HCT116 (cell line): ENCODE measurements around the gene TIAM1. TPM values are rescaled to one million over a fixed set of nuclear protein-coding genes. Genes with fewer than 3 reads are reported as not detected.

Experiments used
- ATAC-seq: fragments of 200-7000 bp; cut with Tn5 transposase; 2 replicates; pipeline ENCODE4 v1.9.1; 2020; ENCODE audit warnings: mild to moderate bottlenecking, moderate library complexity
- BruUV-seq: library from RNA; stranded (reverse); fragments of 400-500 nt; replicated peaks from 2 replicates; lab custom pipeline; 2021; lab: Mats Ljungman, UMichigan
- CTCF ChIA-PET: fragments of 300-600 bp; sonication (Branson Sonifier 250); formaldehyde crosslinking; loops from one replicate; lab custom pipeline; 2021; ENCODE audit warnings: antibody characterized with exemption; lab: Charles Lee
- POLR2A ChIA-PET: fragments of 300-600, 350-600 bp; sonication (Branson Sonifier 250); formaldehyde crosslinking; loops from one replicate; lab custom pipeline; 2021; ENCODE audit warnings: antibody characterized with exemption; lab: Charles Lee
- RAD21 ChIA-PET, 2 experiments: fragments of 300-600 bp; sonication (Branson Sonifier 250); formaldehyde crosslinking; loops; one replicate each; lab custom pipeline; 2023; ENCODE audit warnings: low total read pairs in 2 of 2; ENCODE audit not compliant: uncharacterized antibody in 2 of 2, unreplicated experiment in 2 of 2, low non-redundant PET in 1 of 2; lab: Charles Lee
- DNase-seq: peaks from one replicate; pipeline ENCODE4 v3.0.0-alpha.2; 2010; ENCODE audit warnings: low read depth, low spot score
- H2AFZ ChIP-seq: fragments of 200-600 bp; shearing (Covaris generic), sonication (generic); 2 replicates; pipeline ENCODE4 v1.6.1; 2017; ENCODE audit warnings: low read depth, mixed run types, mixed read lengths, antibody characterized with exemption, low read length; ENCODE audit not compliant: poor library complexity, severe bottlenecking
- H3K27ac ChIP-seq: 2 replicates; pipeline ENCODE4 v1.5.1; 2012; ENCODE audit warnings: low read depth, low read length
- H3K27me3 ChIP-seq: fragments of 200-600 bp; sonication (generic); 2 replicates; pipeline ENCODE4 v1.6.1; 2016; ENCODE audit warnings: mixed run types, low read length, mixed read lengths; ENCODE audit not compliant: insufficient read depth
- H3K36me3 ChIP-seq, 2 experiments: fragments of 200-500 bp in 1 of 2; fragments of 200-600 bp in 1 of 2; sonication (Bioruptor generic) in 1 of 2; sonication (generic) in 1 of 2; 2 replicates each; pipeline versions ENCODE4 v1.5.1 to v1.6.1; 2014 to 2016; ENCODE audit warnings: low read length in 2 of 2, inconsistent platforms in 1 of 2, mixed read lengths in 1 of 2, mixed run types in 1 of 2; ENCODE audit not compliant: insufficient read depth in 2 of 2, control insufficient read depth in 1 of 2
- H3K4me1 ChIP-seq, 2 experiments: fragments of 200-600 bp in 1 of 2; sonication (generic) in 1 of 2; 2 replicates each; pipeline versions ENCODE4 v1.5.1 to v1.6.1; 2012 to 2017; ENCODE audit warnings: low read length in 2 of 2, inconsistent platforms in 1 of 2, mild to moderate bottlenecking in 1 of 2, mixed read lengths in 1 of 2, mixed run types in 1 of 2, moderate library complexity in 1 of 2; ENCODE audit not compliant: insufficient read depth in 2 of 2, control insufficient read depth in 1 of 2
- H3K4me2 ChIP-seq: fragments of 200-600 bp; sonication (generic); 2 replicates; pipeline ENCODE4 v1.6.1; 2017; ENCODE audit warnings: mixed run types, low read length, mixed read lengths
- H3K4me3 ChIP-seq, 2 experiments: fragments of 200-600 bp in 1 of 2; sonication (generic) in 1 of 2; replicated peaks in 1 of 2; 2 replicates each; pipeline ENCODE4 v1.5.1; 2011 to 2016; ENCODE audit warnings: low read length in 2 of 2, control low read depth in 1 of 2, low read depth in 1 of 2, mild to moderate bottlenecking in 1 of 2, mixed read lengths in 1 of 2, mixed run types in 1 of 2
- H3K79me2 ChIP-seq: fragments of 200-600 bp; sonication (generic); 2 replicates; pipeline ENCODE4 v1.6.1; 2017; ENCODE audit warnings: mild to moderate bottlenecking, mixed run types, low read length, moderate library complexity, mixed read lengths; ENCODE audit not compliant: insufficient read depth
- H3K9ac ChIP-seq: fragments of 200-600 bp; sonication (generic); 2 replicates; pipeline ENCODE4 v1.6.1; 2016; ENCODE audit warnings: low read length, mixed read lengths
- H3K9me2 ChIP-seq: fragments of 200-600 bp; sonication (generic), shearing (Covaris generic); 2 replicates; pipeline ENCODE4 v1.6.1; 2017; ENCODE audit warnings: mixed run types, mild to moderate bottlenecking, moderate library complexity; ENCODE audit not compliant: insufficient read depth
- H3K9me3 ChIP-seq, 2 experiments: fragments of 200-500 bp in 1 of 2; fragments of 200-600 bp in 1 of 2; sonication (Bioruptor generic) in 1 of 2; sonication (generic) in 1 of 2; 2 replicates each; pipeline ENCODE4 v1.6.1; 2014 to 2017; ENCODE audit warnings: low read length in 2 of 2, mixed read lengths in 2 of 2, inconsistent platforms in 1 of 2, low read depth in 1 of 2, mild to moderate bottlenecking in 1 of 2, mixed run types in 1 of 2, moderate library complexity in 1 of 2; ENCODE audit not compliant: control insufficient read depth in 1 of 2, insufficient read depth in 1 of 2
- H4K20me1 ChIP-seq: fragments of 200-600 bp; sonication (generic), shearing (Covaris generic); 2 replicates; pipeline ENCODE4 v1.6.1; 2017; ENCODE audit warnings: mixed run types, mild to moderate bottlenecking, moderate library complexity; ENCODE audit not compliant: insufficient read depth
- ATF3 ChIP-seq: IDR thresholded peaks from 2 replicates; pipeline ENCODE4 v1.6.1; 2012
- CTCF ChIP-seq, 3 experiments: fragments of 200-600 bp in 1 of 3; sonication (generic) in 1 of 3; IDR thresholded peaks in 2 of 3; conservative IDR thresholded peaks in 1 of 3; 2 replicates each; pipeline ENCODE4 v1.5.1; 2012 to 2017; ENCODE audit warnings: low read depth in 2 of 3, low read length in 2 of 3, antibody characterized with exemption in 1 of 3, borderline replicate concordance in 1 of 3, control low read depth in 1 of 3, mild to moderate bottlenecking in 1 of 3, mixed read lengths in 1 of 3, mixed run types in 1 of 3, moderate library complexity in 1 of 3; ENCODE audit not compliant: insufficient read depth in 1 of 3
- EGR1 ChIP-seq: IDR thresholded peaks from 2 replicates; pipeline ENCODE4 v1.6.1; 2012; ENCODE audit warnings: low read depth
- ELF1 ChIP-seq: IDR thresholded peaks from 2 replicates; pipeline ENCODE4 v1.6.1; 2012; ENCODE audit warnings: low read depth, borderline replicate concordance
- EZH2phosphoT487 ChIP-seq: fragments of 200-600 bp; IDR thresholded peaks from 2 replicates; pipeline ENCODE4 v1.6.1; 2018; ENCODE audit warnings: antibody characterized with exemption, borderline replicate concordance
- FOSL1 ChIP-seq: IDR thresholded peaks from 2 replicates; pipeline ENCODE4 v1.6.1; 2012; ENCODE audit warnings: low read depth
- POLR2AphosphoS5 ChIP-seq: IDR thresholded peaks from 2 replicates; pipeline ENCODE4 v1.6.1; 2011; ENCODE audit warnings: mild to moderate bottlenecking, low read depth, low read length, moderate library complexity
- RAD21 ChIP-seq: IDR thresholded peaks from 2 replicates; pipeline ENCODE4 v1.6.1; 2012; ENCODE audit warnings: low read depth, mild to moderate bottlenecking
- SIN3A ChIP-seq: IDR thresholded peaks from 2 replicates; pipeline ENCODE4 v1.6.1; 2012; ENCODE audit warnings: low read depth
- SRF ChIP-seq: IDR thresholded peaks from 2 replicates; pipeline ENCODE4 v1.6.1; 2012; ENCODE audit warnings: low read depth
- TCF7L2 ChIP-seq: IDR thresholded peaks from 2 replicates; pipeline ENCODE4 v1.7.0; 2011; ENCODE audit warnings: borderline replicate concordance, inconsistent platforms; ENCODE audit not compliant: insufficient read depth, insufficient read length; ENCODE audit errors: extremely low read depth
- YY1 ChIP-seq: IDR thresholded peaks from 2 replicates; pipeline ENCODE4 v1.6.1; 2011; ENCODE audit warnings: low read length, low read depth, moderate library complexity, mild to moderate bottlenecking; ENCODE audit not compliant: insufficient replicate concordance; ENCODE audit errors: extremely low read depth
- ZBTB33 ChIP-seq: IDR thresholded peaks from 2 replicates; pipeline ENCODE4 v1.6.1; 2011; ENCODE audit warnings: mild to moderate bottlenecking, low read length, moderate library complexity; ENCODE audit not compliant: insufficient replicate concordance; ENCODE audit errors: extremely low read depth
- intact Hi-C: fragments of 100-400 bp; cut with micrococcal nuclease; formaldehyde crosslinking; loops from 2 replicates; pipeline ENCODE4 v1.10.0; 2022
- total RNA-seq: library from RNA; stranded (reverse); gene quantifications from one replicate; pipeline ENCODE4 v1.2.1, GENCODE V29; 2021; ENCODE audit not compliant: unreplicated experiment

Gene TIAM1
- total RNA-seq, 1 experiment from 2014 or later, result 47.8 TPM

- Histone ChIP-seq H3K9me2 (no peaks in the 10 kb centered on the region), H3K9me3 (no peaks in the 10 kb centered on the region), H3K79me2 (no peaks in the 10 kb centered on the region), H3K4me2 (no peak overlapping the region), H4K20me1 (no peaks in the 10 kb centered on the region), H3K27ac (no peak overlapping the region), H3K4me3 (no peak overlapping the region), H3K36me3 (no peaks in the 10 kb centered on the region; a peak in 1 of 4 replicates), H3K9ac (no peak overlapping the region), H3K27me3 (no peaks in the 10 kb centered on the region), H3K4me1 (no peaks in the 10 kb centered on the region), H2AFZ (no peak overlapping the region)
- ChIA-PET RAD21 (no interaction called here), POLR2A (no interaction called here), CTCF (no interaction called here)
- TF ChIP-seq SRF (no peak), CTCF (IDR thresholded peaks at IDR 0.05 in 2 of 3, conservative IDR thresholded peaks at IDR 0.05 in 1 of 3; ENCODE audit: borderline replicate concordance in 1 of 3, insufficient read depth in 1 of 3, low read depth in 2 of 3, low read length in 2 of 3) (peak in 2 of 3 experiments; percentile 28 to 50; a peak in 2 of 6 replicates), ZBTB33 (no peak)
- BruUV-seq, result no TSS peak
- DNase-seq (no peak), ATAC-seq (no peak)
- intact Hi-C loops, result no loop called here
Measured at GRCh38 chr21:31264574-31264973, 79.5 kb downstream of the TIAM1 start.

- Histone ChIP-seq H3K4me1 (no peaks in the 10 kb centered on the region), H3K4me2 (no peak overlapping the region), H3K9ac (no peak overlapping the region), H3K9me3 (no peaks in the 10 kb centered on the region), H2AFZ (no peak overlapping the region), H4K20me1 (no peaks in the 10 kb centered on the region), H3K9me2 (no peaks in the 10 kb centered on the region), H3K27me3 (no peaks in the 10 kb centered on the region), H3K4me3 (no peak overlapping the region), H3K27ac (no peak overlapping the region), H3K79me2 (no peaks in the 10 kb centered on the region), H3K36me3 (no peaks in the 10 kb centered on the region; a peak in 1 of 4 replicates)
- ChIA-PET POLR2A (no interaction called here), RAD21 (no interaction called here), CTCF (no interaction called here)
- DNase-seq (no peak), ATAC-seq (no peak)
- no TSS peak for BruUV-seq
- intact Hi-C loops, result no loop called here
- no peak for TF ChIP-seq SIN3A
- no peak for TF ChIP-seq RAD21
- no peak for TF ChIP-seq EZH2phosphoT487
- TF ChIP-seq TCF7L2, result no peak
- no peak for TF ChIP-seq FOSL1
- TF ChIP-seq ELF1, result no peak
- TF ChIP-seq ATF3, result no peak
- TF ChIP-seq YY1, result no peak
- TF ChIP-seq ZBTB33, result no peak
- TF ChIP-seq POLR2AphosphoS5, result no peak
- TF ChIP-seq EGR1, result no peak
- no peak for TF ChIP-seq SRF
Measured at GRCh38 chr21:31262728-31263127, 81.3 kb downstream of the TIAM1 start.
